NT2/D1 (cell line): ENCODE results near the gene DENND6B.

ENCODE experiments used
- DNase-seq: peaks from one replicate; pipeline ENCODE4 v3.0.0-alpha.2; 2011; ENCODE audit warnings: low read depth, low spot score
- H3K27me3 ChIP-seq: 2 replicates; pipeline ENCODE4 v1.6.0; 2011; ENCODE audit warnings: mild to moderate bottlenecking; ENCODE audit not compliant: insufficient read length, insufficient read depth
- H3K36me3 ChIP-seq: 2 replicates; pipeline ENCODE4 v1.6.1; 2011; ENCODE audit warnings: mild to moderate bottlenecking, low read length, mixed read lengths; ENCODE audit not compliant: insufficient read depth, insufficient read length
- H3K4me1 ChIP-seq: 2 replicates; pipeline ENCODE4 v1.5.1; 2011; ENCODE audit not compliant: insufficient read depth, insufficient read length
- H3K4me3 ChIP-seq: 2 replicates; pipeline ENCODE4 v1.5.1; 2011; ENCODE audit warnings: low read depth; ENCODE audit not compliant: insufficient read length
- H3K9ac ChIP-seq: 2 replicates; pipeline ENCODE4 v1.6.0; 2011; ENCODE audit warnings: low read depth; ENCODE audit not compliant: insufficient read length
- H3K9me3 ChIP-seq: 2 replicates; pipeline ENCODE4 v1.5.1; 2011; ENCODE audit warnings: mild to moderate bottlenecking, low read length; ENCODE audit not compliant: insufficient read depth
- SUZ12 ChIP-seq: IDR thresholded peaks from 2 replicates; pipeline ENCODE4 v1.6.1; 2011; ENCODE audit not compliant: insufficient read length, insufficient read depth; ENCODE audit errors: extremely low read depth
- YY1 ChIP-seq: IDR thresholded peaks from 2 replicates; pipeline ENCODE4 v1.6.1; 2011; ENCODE audit not compliant: insufficient read length, insufficient read depth
- ZNF274 ChIP-seq: IDR thresholded peaks from 2 replicates; pipeline ENCODE4 v1.6.1; 2011; ENCODE audit warnings: mild to moderate bottlenecking, low read depth, low read length

The DENND6B gene

GRCh38 chr22:50317674-50318073 is 9.1 kb downstream of the DENND6B start:
- Histone ChIP-seq H3K9me3 (no peaks in the 10 kb centered on the region), H3K9ac (no peak overlapping the region), H3K4me1 (peaks cover 10% of the 10 kb centered on the region), H3K4me3 (no peak overlapping the region), H3K36me3 (no peaks in the 10 kb centered on the region), H3K27me3 (peaks cover 14% of the 10 kb centered on the region)
- DNase-seq, result no peak
- TF ChIP-seq ZNF274 (no peak), SUZ12 (no peak), YY1 (no peak)

GRCh38 chr22:50317178-50317577 is 9.6 kb downstream of the DENND6B start:
- H3K36me3 ChIP-seq, result no peaks in the 10 kb centered on the region
- no peak for DNase-seq
- TF ChIP-seq ZNF274 (no peak), YY1 (no peak), SUZ12 (no peak)
- H3K9ac ChIP-seq, result no peak overlapping the region
- H3K9me3 ChIP-seq, result no peaks in the 10 kb centered on the region
- peaks cover 10% of the 10 kb centered on the region for H3K4me1 ChIP-seq
- peaks cover 14% of the 10 kb centered on the region for H3K27me3 ChIP-seq
- no peak overlapping the region for H3K4me3 ChIP-seq

- Histone ChIP-seq H3K27me3 (peaks cover 14% of the 10 kb centered on the region), H3K9ac (no peak overlapping the region), H3K4me1 (peaks cover 10% of the 10 kb centered on the region), H3K9me3 (no peaks in the 10 kb centered on the region), H3K4me3 (no peak overlapping the region), H3K36me3 (no peaks in the 10 kb centered on the region)
- TF ChIP-seq ZNF274 (no peak), YY1 (no peak), SUZ12 (no peak)
- DNase-seq, result no peak
Observed at GRCh38 chr22:50316114-50317065, 10.4 kb downstream of the DENND6B start.

- H3K36me3 ChIP-seq, result no peaks in the 10 kb centered on the region
- peaks cover 15% of the 10 kb centered on the region for H3K4me1 ChIP-seq
- no peak overlapping the region for H3K4me3 ChIP-seq
- H3K9me3 ChIP-seq, result no peaks in the 10 kb centered on the region
- no peak overlapping the region for H3K9ac ChIP-seq
- H3K27me3 ChIP-seq, result peaks cover 14% of the 10 kb centered on the region
- TF ChIP-seq ZNF274 (no peak), YY1 (no peak), SUZ12 (no peak)
- no peak for DNase-seq
Observed at GRCh38 chr22:50315289-50316113, 11.3 kb downstream of the DENND6B start.

GRCh38 chr22:50314455-50315288 is 12.1 kb downstream of the DENND6B start:
- Histone ChIP-seq H3K4me3 (no peak overlapping the region), H3K27me3 (peaks cover 14% of the 10 kb centered on the region), H3K9me3 (no peaks in the 10 kb centered on the region), H3K4me1 (peaks cover 17% of the 10 kb centered on the region), H3K36me3 (no peaks in the 10 kb centered on the region), H3K9ac (peak overlapping the region; percentile 61)
- no peak for DNase-seq
- TF ChIP-seq YY1 (no peak), SUZ12 (no peak), ZNF274 (no peak)

GRCh38 chr22:50314081-50314454 is 12.7 kb downstream of the DENND6B start:
- Histone ChIP-seq H3K9ac (no peak overlapping the region), H3K9me3 (no peaks in the 10 kb centered on the region), H3K27me3 (peaks cover 14% of the 10 kb centered on the region), H3K4me3 (no peak overlapping the region), H3K4me1 (peaks cover 17% of the 10 kb centered on the region), H3K36me3 (no peaks in the 10 kb centered on the region)
- DNase-seq, result no peak
- TF ChIP-seq ZNF274 (no peak), YY1 (no peak), SUZ12 (no peak)
